ENCODE measurements around the gene TMEM63A. TPM values are rescaled to one million over a fixed set of nuclear protein-coding genes. Genes with fewer than 3 reads are reported as not detected.
A peak's percentile ranks its signal among the peaks of the same experiment; 100 is the strongest.

The TMEM63A gene
- total RNA-seq, 1 experiment from 2014 or later: 4.5 TPM

GRCh38 chr1:225866981-225867380 is 15.2 kb downstream of the TMEM63A start:
- DNase-seq (ENCODE audit: low read depth): no peak

DNA sequence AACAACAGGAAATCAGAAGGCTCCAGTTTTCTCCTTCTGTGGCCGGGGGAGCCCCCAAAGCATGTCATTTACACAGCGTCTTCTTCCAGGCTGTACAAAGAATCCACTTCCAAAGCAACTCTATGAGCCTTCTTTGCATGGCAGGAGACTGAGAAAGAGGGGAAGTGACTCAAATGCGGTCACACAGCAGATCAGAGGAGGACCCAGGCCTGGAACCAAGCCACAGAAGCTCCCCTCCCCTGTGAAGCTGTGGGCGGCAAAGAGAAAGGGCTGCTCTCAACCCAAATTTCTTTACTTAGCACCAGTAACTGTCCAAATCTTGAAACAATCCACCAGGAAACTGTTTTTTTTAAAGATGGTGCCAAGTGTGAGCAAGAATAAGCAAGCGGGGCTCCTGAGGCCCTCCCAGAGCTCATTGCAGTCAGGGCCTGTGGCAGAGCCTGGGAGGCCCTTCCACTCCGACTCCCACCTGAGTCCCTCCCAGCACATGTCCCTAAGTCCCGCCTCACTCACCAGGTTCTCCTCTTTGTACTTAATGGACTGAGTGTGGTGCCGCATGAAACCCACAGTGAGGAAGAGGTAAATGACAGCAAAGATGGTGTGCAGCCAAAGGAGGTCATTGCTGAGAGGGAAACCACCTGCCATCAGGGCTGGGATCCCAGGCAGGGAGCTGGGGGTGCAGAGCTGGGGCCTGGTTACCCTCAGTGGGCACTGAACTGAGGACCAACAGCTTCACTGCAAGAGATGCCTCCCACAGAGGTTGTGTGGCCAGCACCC is 15.9 kb downstream of the TMEM63A start:
- peak; percentile 90 for DNase-seq (ENCODE audit: low read depth)

GRCh38 chr1:225865514-225865913 is 16.7 kb downstream of the TMEM63A start:
- no peak for DNase-seq (ENCODE audit: low read depth)

DNA sequence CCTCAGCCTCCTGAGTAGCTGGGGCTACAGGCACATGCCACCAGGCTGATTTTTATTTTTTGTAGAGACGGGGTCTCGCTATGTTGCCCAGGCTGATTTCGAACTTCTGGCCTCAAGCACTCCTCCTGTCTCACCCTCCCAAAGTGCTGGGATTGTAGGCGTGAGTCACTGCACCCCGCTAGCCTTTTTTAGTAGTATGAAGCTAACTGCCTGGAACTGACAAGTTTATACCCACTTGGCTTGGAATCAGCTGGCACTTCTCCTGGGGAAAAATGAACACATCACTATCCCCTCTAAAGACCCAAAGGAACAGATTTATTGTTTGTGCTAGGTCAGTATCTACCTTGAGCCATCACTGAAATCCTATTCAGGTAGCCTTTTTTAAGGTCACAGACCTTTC is 19.0 kb downstream of the TMEM63A start:
- no peak for DNase-seq (ENCODE audit: low read depth)

DNA sequence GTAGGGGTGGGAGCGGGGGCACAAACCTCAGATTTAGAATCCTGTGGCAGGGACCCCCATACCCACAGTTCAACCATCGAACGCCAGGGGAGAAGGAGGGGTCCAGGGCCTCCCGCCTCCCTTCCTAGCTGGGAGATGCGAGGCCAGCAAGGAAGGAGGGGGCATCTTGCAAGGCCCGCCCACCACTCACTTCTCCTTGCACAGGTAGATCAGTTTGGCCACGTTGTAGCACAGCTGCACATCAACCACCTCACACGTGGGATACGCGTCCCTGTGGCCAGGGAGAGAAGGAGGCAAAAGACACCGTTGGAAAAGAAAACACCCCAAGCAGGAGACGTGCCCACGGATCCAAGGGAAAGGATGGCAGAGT is 19.6 kb downstream of the TMEM63A start:
- DNase-seq (ENCODE audit: low read depth): no peak

DNA sequence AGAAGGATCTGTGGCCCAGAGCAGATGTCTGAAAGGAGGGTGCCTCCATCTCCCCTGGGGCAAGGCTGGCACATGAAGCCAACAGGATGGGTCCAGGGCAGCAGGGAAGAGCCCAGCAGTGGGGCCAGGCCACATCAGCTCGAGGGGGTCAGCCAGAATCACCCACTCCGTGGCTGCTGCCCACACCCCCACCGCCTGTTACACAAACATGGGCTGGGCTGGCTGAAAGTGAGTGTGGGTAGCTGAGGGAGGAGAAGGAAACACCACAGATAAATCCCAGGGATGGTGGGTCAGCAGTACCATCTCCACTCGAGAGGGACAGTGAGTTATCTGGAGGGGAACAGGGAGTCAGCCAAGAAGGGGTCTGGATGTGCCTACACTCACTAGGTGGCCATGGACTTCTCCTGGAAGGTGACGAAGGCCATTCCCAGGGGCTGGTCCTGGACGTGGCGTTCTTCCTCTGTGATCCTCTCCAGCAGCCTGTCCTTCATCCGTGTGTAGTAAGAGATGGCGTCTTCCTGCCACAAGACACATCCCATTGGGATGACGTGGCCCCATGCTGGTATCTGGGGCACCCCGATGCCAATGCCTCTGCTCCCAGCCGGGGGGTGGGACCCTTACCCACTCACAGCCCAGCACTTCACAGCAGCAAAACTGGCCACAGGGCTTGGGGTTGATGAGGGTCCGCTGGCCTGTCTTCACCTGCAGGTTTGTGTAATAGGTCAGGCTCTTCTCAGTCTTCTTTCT is 20.2 kb downstream of the TMEM63A start:
- no peak for DNase-seq (ENCODE audit: low read depth)

DNA sequence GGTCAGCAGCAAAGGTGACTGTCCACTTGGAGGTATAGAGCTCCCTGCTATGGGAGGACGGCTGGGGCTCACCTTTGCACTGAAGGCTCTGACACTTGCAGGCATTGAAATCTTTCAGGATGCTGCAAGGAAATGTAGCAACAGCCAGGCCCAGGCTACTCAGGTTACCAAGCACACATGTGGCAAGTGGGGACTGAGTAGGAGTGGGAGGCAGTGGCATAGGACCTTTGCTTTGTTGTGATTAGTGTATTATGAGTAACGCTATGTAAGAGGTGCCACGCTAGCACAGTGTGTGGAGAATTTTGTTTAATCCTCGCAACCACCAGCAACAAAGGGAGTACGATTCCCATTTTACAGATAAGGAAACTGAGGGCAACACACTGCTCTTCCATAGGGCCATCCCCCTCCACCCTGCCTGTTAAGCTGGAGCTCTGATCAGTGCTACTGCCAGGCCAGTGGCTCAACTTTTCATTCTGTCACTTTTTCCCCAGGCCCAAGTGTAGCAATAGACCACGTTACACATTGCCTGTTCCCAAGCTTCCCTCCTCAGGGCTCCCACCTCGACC is 21.2 kb downstream of the TMEM63A start:
- DNase-seq (ENCODE audit: low read depth): no peak

DNA sequence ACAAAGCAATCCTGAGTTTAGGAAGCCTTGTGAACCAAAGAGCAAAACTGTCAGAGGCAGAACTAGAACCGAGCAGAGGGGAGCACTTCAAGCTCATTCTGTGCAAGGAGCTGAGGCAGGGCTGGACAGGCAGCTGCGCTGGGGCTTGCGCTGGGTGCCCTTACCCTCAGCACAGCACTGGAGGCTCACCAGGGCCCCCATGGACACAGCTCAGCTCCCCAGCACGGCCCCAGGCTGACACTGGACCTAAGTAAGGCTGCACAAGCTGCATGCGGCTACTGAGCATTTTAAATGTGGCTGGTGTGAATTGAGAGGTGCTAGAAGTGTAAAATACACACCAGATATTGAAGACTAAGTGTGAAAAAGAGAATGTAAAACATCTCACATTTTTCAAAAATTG is 22.1 kb downstream of the TMEM63A start:
- no peak for DNase-seq (ENCODE audit: low read depth)

- DNase-seq (ENCODE audit: low read depth): no peak
Observed at GRCh38 chr1:225859151-225859550, 23.0 kb downstream of the TMEM63A start.

DNA sequence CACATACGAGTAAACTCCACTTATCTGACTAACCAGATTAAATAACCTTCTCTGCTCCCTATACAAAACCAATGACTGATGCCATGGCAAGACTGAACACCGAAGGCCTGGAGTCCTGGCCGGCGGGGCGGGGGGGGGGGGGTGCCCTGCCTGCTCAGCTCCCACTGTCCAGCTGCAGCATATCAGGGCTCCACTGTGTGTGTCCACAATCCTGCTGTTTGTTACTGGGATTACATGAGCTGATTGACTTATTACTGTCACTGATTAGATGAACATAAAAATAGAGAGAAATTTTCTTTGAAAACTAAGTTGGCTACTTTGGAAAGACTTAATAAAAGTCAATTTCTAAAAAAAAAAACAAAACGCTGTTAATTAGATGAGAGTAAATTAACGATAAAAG is 24.9 kb downstream of the TMEM63A start:
- no peak for DNase-seq (ENCODE audit: low read depth)

- DNase-seq (ENCODE audit: low read depth): no peak
Observed at GRCh38 chr1:225855503-225856300, 26.5 kb downstream of the TMEM63A start.

GRCh38 chr1:225853441-225853840 is 28.7 kb downstream of the TMEM63A start:
- DNase-seq (ENCODE audit: low read depth): no peak

DNA sequence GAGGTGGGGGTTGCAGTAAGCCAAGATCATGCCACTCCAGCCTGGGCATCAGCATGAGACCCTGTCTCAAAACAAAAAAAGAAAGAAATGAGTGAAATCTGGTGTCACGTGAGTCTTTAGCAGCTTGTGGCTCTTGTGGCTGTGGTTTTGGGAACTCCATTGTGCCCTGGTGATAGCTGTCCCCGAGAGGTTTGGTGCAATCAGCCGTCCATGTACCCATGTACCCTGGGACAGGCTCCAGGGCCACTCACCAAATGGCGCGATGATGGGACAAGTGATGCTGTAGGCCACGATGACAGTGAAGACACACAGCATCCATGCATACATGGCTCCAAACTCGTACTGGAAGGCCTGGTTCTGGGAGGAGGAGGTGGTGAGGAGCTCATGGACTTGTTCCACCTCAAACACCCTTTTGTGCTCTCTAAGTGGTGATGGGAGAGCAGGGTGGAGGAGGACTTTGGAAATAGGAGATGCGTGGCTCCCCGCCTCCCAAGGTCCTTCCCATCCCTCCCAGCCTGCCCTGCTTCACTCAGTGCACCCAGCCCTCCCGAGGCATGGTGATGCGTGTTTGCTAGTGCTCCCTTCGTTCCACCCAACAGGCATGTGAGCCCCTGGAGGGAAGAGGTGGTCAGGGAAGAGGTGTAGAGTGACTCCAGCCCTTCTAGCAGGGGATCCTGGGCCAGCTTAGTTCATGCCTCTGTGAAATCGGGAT is 29.6 kb downstream of the TMEM63A start:
- no peak for DNase-seq (ENCODE audit: low read depth)

- DNase-seq (ENCODE audit: low read depth): no peak
Observed at GRCh38 chr1:225851805-225852204, 30.4 kb downstream of the TMEM63A start.

DNA sequence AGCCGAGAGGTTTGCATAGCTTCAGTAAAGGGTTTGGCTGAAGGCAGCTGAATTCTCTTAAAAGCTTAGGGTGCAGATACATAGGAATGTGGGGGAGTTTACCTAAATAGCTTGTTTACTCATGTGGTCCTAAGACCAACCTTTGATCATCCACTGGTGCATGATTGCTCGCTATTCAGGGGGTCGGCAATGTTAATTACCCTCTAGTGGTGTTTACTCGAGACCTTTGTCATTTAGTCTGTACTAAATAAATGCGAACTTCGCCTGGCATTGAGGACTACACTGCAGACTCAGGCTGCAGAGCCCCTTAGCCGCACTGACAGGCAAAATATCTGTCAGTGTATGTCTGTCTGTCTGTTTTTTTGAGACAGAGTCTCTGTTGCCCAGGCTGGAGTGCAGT is 31.8 kb downstream of the TMEM63A start:
- DNase-seq (ENCODE audit: low read depth): no peak

- no peak for DNase-seq (ENCODE audit: low read depth)
Observed at GRCh38 chr1:225849925-225850324, 32.3 kb downstream of the TMEM63A start.

GRCh38 chr1:225848030-225848955 is 33.9 kb downstream of the TMEM63A start:
- no peak for DNase-seq (ENCODE audit: low read depth)

- no peak for DNase-seq (ENCODE audit: low read depth)
Observed at GRCh38 chr1:225847610-225848009, 34.6 kb downstream of the TMEM63A start.

- DNase-seq (ENCODE audit: low read depth): no peak
Observed at GRCh38 chr1:225846331-225847310, 35.6 kb downstream of the TMEM63A start.
